Uterus (tissue), 2 donors: ENCODE data around the gene DUSP1.

Experiments used
- POLR2A ChIP-seq, 2 donors: fragments of 450-650 bp; IDR thresholded peaks; one replicate each; pipeline ENCODE4 v1.6.1; 2016; ENCODE audit warnings: antibody characterized with exemption in 2 of 2, mild to moderate bottlenecking in 1 of 2, moderate library complexity in 1 of 2
- TF ChIP-seq, protein P1 (sequence below), 4 experiments: fragments of 200-600 bp in 2 of 4; fragments of 450-650 bp in 2 of 4; sonication (generic) in 2 of 4; IDR thresholded peaks; one replicate each; pipeline ENCODE4 v1.5.1; 2016 to 2019; ENCODE audit warnings: antibody characterized with exemption in 4 of 4, mild to moderate bottlenecking in 2 of 4, moderate library complexity in 1 of 4

DNA sequence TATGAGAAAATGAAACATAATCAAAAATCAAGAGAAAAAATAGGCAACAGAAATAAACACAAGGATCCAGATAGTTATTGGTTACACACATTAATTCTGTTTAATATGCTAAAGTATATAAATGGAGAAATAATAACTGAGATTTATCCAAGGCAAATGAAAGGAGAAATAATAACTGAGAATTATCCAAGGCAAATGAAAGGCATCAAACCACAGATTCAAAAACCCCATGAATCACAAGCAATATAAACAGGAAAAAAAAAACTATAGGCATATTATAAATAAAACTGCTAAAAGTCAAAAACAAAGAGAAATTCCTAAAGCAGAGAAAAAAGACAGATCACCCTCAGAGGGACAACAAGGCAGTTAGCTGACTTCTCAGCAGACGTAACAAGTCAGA, 10.9 kb downstream of the DUSP1 start:
- TF ChIP-seq, protein P1, sequence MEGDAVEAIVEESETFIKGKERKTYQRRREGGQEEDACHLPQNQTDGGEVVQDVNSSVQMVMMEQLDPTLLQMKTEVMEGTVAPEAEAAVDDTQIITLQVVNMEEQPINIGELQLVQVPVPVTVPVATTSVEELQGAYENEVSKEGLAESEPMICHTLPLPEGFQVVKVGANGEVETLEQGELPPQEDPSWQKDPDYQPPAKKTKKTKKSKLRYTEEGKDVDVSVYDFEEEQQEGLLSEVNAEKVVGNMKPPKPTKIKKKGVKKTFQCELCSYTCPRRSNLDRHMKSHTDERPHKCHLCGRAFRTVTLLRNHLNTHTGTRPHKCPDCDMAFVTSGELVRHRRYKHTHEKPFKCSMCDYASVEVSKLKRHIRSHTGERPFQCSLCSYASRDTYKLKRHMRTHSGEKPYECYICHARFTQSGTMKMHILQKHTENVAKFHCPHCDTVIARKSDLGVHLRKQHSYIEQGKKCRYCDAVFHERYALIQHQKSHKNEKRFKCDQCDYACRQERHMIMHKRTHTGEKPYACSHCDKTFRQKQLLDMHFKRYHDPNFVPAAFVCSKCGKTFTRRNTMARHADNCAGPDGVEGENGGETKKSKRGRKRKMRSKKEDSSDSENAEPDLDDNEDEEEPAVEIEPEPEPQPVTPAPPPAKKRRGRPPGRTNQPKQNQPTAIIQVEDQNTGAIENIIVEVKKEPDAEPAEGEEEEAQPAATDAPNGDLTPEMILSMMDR (IDR thresholded peaks at IDR 0.05) = no peak
- no peak for TF ChIP-seq POLR2A (IDR thresholded peaks at IDR 0.05)
